ENCODE measurements around the gene CACNB2.

The CACNB2 gene

DNA sequence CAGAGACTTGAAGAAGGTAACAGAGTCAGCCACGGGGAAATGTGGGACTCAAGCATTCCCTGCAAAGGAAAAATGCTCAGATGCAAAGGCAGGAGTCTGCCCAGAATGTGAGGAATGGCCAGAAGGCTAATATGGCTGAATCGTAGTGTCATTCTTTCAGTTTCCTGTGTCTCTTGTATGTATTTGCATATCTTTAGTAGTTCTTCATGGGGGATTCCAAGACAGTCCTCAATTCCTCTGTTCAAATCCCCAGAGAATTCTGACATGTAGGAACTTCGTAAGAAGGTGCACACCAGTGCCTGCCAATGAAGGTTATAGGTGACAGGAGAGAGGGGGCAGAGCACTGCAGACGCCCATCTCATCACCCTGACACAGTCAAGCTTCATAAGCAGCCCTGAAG is 154.4 kb downstream of the CACNB2 start:
- no peak for DNase-seq

DNA sequence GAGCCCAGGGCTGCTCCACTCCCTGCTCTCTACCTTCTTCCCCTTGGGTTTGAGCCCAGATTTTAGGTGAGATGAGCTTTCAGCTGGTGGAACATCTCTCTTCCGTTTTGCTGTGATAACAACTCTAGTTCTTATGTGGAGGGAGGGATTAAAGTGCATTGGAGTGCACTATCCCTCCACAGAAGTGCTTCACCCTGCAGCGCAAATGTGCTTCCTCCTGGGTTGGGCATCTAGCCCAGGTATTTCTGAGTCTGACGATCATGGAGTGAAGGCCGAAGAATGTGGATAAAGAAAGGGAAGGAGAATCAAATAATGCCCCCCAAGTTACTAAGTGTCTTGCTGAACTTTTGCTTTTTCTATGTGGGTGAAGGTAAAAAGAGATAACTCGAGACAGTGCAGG is 157.4 kb downstream of the CACNB2 start:
- no peak for DNase-seq

DNA sequence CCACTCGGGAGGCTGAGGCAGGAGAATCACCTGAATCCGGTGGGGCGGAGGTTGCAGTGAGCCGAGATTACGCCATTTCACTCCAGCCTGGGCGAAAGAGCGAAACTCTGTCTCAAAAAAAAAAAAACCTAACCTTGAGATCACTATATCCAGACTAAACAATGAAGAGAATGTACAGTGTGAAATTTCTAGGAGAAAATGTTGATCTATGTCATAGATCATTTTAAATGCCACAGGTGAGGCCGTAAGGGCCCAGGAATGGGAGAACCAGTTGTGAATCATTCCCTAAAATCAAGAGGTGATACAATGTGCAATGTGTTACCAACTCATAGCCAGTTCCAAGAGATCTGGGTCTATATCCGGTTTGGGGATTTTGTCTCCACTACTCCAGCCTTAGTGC is 158.0 kb downstream of the CACNB2 start:
- DNase-seq: no peak

DNA sequence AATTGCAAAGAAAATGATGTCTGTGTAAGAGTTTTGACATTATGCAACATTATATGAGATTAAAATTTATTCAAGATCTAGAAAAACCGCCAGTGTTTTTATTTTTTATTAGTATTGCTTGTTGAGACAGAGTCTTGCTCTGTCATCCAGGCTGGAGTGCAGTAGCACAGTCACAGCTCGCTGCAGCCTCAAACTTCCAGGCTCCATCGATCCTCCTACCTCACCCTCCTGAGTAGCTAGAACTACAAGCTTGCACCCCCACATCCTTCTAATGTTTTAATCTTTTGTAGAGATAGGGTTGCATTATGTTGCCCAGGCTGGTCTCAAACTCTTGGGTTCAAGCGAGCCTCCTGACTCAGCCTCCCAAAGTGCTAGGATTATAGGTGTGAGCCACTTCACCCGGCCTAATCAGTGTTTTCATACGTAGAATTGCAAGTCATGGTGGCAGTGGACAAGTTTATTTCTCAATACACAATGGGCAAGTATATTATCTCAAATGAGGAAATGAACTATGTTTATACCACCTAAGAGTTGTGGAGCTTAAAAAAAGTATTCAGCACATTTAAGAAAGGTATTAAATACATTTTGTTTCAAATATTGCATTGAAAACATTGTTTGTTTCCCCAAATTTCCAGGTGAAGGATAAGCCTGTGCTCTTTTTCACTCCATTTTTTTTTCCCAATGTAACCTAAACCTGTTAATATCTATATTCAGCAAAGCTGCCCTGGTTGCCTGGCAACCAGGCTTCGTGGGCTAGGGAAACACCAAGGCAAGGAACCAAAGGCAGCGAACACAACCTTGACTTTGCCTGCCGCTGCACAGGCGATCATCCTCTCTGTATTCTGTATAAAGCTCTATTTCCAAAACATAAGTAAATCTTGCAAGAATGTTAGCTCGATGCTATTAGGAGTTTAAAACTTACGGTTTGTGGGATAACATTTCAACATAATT is 163.9 kb downstream of the CACNB2 start:
- no peak for DNase-seq

DNA sequence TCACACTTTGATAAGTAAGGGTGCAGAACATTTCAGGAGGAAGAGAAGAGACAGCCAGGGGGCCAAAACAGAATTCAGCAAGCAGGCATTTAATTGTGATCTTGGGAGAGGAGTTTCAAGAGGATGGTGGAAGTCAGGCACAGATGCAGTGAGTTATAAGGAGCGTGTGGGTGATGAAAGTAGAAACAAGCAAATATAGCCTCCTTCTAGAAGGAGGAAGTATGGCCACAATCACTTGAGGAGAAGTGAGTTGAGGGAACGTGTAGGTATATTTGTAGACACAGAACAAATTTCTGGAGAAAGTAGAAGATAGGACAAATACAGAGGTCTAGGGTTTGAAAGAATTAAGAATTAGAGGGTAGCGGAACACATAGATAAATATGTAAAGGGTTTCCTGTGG is 165.8 kb downstream of the CACNB2 start:
- no peak for DNase-seq

DNA sequence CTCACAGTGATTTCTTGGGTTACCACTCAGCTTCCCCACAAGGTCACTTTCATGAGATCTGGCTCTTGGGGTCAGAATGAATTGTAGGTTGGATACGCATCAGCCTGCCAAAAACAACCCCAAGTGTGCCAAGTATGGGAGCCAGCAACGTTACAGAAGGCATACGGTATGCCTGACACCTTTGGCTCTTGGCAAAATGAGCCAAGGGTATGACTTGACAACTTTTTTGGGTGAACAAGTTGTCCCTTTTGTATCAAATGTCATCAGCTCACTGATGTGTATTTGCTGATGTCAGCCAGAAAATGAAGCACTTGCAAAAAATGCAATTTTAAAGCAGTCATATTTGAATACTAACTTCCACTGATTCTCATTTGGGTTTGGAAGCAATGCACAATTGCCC is 168.4 kb downstream of the CACNB2 start:
- DNase-seq: no peak

DNA sequence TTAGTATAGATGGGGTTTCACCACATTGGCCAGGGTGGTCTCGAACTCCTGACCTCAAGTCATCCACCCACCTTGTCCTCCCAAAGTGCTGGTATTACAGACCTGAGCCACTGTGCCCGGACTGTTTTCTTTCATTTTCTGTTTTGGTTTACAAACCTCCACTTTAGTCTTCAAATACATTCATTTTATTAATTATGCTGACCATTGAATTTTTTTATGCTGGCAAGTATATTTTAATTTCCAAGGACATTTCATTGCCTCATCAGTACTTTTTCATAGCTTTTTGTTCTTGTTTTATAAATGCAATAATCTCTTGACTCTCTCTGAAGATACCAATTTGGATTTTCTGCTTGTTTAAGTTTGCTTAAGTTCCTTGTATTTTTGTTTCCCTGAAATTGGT is 170.5 kb downstream of the CACNB2 start:
- no peak for DNase-seq

DNA sequence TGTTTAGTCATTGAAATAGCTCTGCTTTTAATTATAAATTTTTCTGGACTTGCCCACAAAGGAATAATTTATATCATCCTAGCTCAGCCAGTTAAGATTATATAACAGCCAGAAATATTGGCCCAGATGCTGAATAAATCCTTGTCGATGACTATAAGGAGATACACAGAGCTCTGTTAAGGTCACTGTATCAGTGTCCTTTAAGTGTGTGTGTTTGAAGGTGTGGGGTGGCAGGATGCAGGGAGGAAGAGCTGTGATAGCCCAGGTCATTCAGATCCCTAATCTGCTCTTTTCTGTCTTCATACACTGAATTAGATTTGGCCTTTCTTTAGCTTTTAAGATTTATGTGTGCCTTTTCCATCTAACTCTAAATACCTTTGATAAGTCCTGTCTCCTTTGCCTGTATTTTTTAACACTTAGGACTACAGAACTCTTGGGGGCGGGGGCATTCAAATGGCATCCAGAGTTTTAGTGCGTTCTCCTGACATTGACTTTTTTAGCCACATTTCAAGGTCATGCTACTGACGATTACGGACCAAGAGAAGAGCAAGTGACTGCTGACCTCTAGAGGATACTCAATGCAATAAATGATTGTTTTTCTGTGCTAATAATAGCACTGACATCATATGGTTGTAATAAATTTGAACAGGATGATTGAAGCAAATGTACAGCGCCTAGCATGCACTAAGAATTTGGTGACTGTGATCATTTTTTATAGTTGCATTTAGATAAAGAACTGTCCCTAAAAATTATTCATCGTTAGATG is 172.3 kb downstream of the CACNB2 start:
- DNase-seq: no peak

DNA sequence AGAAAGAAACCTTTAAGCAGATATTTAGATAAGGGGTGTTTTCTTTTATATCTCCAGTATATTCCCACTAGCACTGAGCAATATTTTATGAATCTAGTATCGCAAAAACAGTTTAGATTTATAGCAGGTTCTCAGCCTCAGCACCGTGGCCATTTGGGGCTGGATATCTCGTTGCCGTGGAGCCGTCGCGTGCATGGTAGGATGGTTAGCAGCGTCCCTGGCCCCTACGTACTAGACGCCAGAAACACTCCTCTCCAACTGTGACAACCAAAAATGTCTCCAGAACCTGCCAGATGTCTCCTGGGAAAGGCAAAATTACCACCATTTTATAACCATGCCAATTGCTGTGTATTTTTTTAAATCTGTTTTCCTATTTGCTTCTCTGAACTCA is 172.9 kb downstream of the CACNB2 start:
- no peak for DNase-seq

DNA sequence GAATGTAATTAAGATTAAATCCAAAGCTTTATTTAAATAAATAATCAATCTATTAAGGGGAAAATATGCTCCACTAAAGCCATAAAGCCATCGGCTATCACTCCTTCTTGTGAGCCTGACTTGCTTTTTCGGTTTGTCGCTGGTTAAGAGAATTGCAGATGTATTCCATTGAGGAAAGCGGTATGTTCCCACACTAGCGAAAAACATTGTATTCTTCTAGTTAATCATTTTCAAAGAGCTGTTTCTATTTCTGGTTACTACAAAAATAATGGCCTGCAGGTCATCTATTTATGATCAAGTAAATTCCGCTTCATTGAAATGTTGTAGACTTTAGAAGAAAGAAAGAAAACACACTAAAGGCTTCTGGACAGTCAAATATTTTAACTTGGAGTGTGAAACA is 173.4 kb downstream of the CACNB2 start:
- DNase-seq: no peak

DNA sequence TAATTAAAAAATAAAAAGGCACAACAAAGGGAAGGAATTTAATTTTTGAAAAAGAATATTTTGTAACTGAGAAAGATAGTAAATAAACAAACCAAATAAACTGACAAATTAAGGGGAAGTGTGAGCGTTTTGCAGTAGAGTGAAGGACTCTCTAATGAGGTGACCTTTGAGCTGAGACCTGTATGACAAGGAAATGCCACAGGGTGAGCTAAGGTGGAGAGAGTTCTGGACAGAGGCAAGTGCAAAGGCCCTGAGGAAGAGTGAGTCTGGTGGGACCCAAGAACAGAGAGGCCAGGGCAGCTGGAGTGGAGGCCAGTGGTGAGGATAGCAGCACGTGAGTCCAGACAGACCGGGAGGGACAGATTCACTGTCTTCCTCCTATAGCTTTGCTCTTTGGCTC is 179.4 kb downstream of the CACNB2 start:
- no peak for DNase-seq

DNA sequence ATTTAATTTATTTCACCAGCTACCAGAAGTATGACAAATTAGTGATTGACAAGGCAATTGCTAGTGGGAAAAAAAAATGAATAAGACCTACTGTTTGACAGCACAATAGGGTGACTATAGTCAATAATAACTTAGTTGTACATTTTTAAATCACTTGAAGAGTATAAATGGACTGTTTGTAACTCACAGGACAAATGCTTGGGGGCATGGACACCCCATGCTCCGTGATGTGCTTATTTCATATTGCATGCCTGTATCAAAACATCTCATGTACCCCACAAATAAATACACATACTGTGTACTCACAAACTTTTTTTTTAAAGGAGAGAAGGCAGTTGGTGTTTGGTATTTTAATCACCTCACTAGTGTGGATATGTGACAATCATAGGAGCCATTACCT is 181.1 kb downstream of the CACNB2 start:
- no peak for DNase-seq

DNA sequence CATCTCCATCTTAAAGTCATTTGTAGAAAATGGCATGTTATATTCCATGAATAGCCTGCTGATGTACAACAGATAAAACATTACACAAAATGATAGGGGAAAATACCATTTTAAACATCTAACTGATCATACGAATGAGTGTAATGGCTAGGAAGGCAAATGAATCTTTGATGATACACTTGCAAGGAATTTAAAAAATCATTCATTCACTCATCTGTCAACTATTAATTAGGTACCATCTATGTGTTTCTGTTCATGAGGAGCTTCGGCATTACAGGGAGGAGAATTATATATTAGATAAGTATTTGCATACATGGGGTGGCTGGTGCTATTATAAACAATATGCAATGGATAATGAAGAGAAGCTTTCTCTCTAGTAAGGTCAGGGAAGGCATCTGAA is 183.7 kb downstream of the CACNB2 start:
- no peak for DNase-seq

DNA sequence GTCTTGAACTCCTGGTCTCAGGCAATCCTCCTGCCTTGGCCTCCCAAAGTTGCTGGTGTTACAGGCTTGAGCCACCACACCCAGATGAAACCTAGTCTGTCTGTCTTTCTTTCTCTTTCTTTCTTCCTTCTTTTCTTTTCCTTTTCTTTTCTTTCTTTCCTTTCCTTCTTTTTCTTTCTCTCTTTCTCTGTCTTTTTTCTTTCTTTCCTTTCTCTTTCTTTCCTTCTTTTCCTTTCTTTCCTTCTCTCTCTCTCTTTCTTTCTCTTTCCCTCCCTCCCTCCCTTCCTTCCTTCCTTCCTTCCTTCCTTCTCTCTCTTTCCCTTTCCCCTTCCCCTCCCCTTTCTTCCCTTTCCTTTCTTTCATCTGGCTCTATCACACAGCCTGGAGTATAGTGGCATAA is 185.2 kb downstream of the CACNB2 start:
- no peak for DNase-seq

DNA sequence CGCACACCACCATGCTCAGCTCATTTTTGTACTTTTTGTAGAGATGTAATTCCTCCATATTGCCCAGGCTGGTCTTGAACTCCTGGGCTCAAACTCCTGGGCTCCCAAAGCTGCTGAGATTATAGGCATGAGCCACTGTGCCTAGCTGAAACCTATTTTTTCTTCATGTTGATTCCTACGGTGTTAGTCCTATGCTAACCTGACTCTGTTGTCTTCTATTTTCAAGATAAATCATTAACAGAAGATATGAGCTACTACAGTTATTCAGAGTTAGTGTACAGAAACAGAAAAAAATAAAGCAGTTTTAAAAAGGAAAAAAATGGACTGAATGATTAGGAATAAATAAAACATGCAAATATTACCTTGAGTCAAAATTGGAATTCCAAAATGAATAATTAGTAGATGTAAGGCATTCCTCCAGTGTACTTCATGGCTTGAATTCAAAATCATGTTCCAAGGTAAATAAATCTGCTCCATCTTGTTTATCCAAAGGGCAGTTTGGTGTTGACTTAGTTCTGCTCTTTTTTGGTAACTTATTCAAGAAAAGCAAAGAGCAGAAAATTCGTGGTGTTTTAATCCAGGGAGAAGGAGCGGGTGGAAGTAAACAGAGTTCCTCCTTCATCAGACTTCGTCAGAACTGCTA is 185.8 kb downstream of the CACNB2 start:
- DNase-seq: no peak

DNA sequence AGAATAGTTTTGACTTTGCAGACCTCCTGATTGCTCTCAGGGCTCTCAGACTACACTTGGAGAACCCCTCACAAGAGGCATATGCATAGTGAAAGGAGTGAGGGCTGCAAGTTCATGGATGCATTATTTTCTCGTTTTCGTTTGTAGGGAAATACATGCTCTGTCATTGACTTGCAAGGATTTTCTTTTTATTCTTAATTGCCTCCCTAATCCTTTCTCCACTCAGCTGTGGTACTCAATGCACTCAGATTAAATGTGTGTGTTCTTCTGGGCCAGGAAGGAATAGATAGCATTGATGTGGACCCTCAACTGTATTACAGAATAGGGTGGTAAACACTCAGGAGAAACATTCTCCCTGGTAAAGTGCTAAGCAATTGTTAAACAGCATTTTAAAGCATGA is 188.7 kb downstream of the CACNB2 start:
- no peak for DNase-seq

DNA sequence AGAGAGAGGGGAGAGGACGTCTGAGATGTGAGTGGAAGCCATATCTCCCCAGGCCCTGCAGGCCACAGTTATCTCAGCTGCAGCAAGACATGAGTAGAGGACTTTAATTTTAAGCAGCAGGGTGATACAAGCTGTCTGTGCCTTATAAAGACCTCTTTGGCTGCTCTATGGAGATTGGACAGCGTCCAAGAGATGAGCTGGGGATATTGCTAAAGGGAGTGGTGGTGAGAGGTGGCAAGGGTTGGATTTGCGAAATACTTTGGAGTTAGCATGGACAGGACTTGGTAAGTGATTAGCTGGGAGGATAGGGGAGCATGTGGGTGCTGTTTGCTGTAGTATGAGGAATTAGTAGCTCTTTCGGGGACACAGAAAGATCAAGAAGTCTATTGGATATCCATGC is 191.8 kb downstream of the CACNB2 start:
- DNase-seq: no peak

DNA sequence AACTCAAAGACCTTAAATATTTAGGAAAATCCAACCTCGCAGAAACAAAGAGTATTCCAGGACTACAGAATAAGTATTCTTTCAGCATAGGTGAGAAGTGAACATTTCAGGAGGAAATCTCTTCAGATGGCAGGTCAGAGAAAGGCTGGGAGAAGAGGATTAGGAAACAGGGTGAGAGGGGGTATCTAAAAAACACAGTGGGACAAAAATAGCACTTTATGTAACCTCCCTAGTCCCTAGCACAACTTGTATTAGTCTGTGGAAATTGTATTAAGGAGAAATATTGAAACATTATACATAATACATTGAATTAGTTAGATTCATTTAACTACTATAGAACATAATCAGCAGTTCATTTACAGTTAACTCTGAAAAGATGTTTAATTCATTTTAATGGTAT is 192.3 kb downstream of the CACNB2 start:
- no peak for DNase-seq

DNA sequence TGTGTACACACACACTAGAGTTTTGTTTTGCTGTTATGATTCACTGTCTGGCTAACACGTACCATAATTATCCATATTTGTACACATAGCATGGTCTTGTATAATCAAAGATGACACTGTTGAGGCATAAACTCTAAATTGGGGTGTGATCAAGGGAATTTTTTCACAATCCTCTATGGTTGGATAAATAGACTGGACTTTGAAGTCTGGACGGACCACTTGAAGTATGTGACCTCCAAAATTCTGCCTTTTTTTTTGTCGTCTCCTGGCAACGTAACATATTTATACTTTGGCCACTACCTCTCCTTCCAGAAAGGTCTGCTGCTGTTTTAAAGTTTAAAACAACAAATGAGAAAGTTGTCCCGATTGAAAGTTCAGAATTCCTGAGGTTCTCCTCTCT is 193.4 kb downstream of the CACNB2 start:
- no peak for DNase-seq

DNA sequence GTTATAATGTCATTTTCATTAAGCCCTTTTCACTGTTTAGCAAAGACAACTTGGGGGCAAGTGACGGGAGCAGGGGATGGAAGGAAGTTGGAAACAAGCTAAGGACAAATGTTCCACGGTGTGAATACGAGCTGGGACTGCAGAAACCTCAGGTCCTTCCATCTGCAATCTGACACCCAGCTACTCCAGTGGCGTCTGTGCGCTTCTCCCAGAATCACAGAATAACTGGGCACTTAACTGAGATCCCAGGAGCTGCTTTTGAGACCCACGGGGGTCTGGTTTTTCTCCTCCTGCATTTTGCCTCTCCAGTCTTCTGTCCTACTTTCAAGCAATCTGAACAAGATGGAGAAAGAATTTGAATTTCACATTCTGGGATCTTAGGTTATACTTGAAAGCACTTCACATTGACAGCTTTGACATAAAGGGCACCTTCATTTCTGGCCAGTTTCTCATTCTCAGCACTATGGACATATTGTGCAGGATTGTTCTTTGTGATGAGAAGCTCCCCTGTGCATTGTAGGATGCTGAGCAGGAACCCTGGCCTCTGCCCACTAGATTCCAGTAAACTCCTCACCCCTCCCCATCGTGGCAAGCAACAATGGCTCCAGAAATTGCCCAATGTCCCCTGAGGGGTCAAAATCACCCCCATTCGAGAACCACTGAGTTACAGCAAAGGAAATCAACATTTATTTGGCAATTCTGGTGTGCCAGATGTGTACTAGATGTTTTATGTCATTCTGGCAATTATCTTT is 194.1 kb downstream of the CACNB2 start:
- DNase-seq: no peak

DNA sequence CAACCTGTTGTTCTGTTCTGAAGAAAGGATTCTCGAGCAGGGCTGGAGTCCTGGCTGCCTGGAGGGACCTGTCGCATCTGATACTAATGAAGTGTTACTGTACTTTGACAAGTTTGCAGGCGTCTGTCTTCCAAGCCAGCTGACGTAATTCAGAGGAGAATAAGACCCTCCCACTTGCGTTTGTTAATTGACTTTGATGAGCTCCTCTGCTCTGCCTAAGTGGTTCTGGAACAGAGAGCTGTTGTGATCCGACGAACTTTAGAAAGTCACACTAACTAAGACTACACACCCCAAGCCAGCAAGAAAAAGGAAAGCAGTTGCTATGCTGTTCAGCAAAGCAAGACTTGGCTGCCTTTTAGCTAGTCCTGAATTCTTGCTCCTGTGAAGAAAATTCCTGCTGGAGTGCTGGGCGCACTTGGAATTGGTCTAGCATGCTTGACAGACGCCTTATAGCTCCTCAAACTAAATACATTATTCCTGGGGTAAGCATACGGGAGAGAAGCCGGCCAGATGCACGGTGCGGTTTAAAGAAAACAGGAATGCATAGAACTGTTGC is 200.3 kb downstream of the CACNB2 start:
- no peak for DNase-seq

DNA sequence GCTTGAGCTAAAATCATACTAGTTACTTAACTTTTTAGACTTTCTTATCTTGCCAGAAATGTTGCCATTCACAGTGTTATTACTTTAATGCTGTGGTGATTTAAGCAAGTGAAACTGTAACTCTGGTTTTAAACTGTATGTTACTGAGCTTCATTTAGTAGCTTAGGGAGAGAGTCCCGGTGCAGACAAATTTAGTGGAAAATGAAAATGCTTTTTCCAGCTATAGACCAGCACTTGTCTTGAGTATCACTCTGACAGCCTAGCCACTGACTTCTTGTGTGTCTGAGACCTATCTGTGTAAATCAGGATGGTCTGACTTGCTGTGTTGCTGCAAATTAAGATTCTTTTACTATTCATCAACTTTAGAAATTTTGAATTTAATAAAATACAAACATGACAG is 200.8 kb downstream of the CACNB2 start:
- DNase-seq: no peak

DNA sequence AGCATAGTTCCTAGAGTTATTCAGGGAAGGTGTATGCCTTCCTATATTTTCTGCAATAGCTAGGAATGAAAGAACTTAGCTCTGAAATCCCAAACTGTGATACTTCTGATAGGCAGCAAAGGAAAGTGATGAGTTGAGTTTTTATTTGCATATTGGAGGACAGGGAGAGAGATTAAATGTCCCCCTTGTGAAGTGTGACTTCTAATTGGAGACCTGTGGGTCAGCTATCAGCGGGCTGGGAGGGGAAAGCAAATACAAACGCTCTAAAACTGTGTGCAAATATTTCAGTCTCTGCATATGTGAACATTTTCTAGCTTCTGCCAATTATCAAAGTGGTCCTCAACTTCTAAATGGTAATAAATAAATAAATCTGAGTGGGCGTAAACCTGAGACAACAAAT is 203.3 kb downstream of the CACNB2 start:
- DNase-seq: no peak
